ENCODE measurements around the gene KLK8. TPM values are rescaled to one million over a fixed set of nuclear protein-coding genes. Genes with fewer than 3 reads are reported as not detected.

The KLK8 gene
- 4.6 and 4.9 TPM in 2 replicates for total RNA-seq (2014; rRNA removed; shearing (Covaris generic))
- polyA plus RNA-seq (2016; fragmentation: Nextera tagmentation; extraction: Ambion mirVana) = 14.6 and 17.0 TPM in 2 replicates
- long read RNA-seq = 0 reads

GRCh38 chr19:51001515-51001914, at the start of gene KLK8:
Gene KLK8, minus strand, starts transcription at chr19:51001604. Its CDS starts 437 bp downstream, at chr19:51001167.
- no peak for TF ChIP-seq ZNF462 (CRISPR knock-in tag; IDR thresholded peaks at IDR 0.05)
- no peak for TF ChIP-seq JUNB (IDR thresholded peaks at IDR 0.05; ENCODE audit: unreplicated experiment)
- TF ChIP-seq EZH2phosphoT487 (IDR thresholded peaks at IDR 0.05; ENCODE audit: unreplicated experiment) = no peak
- TF ChIP-seq NANOG (IDR thresholded peaks at IDR 0.05; ENCODE audit: borderline replicate concordance) = no peak
- no peak for TF ChIP-seq POLR2AphosphoS5 (IDR thresholded peaks at IDR 0.05; ENCODE audit: low read depth)
- TF ChIP-seq REST (IDR thresholded peaks at IDR 0.05; ENCODE audit: unreplicated experiment) = no peak
- TF ChIP-seq EZH2 (IDR thresholded peaks at IDR 0.05; ENCODE audit: low read depth, unreplicated experiment) = no peak
- no peak for TF ChIP-seq STAT1 (IDR thresholded peaks at IDR 0.05; ENCODE audit: unreplicated experiment)
- TF ChIP-seq ETS1 (IDR thresholded peaks at IDR 0.05) = no peak
- TF ChIP-seq CTCF (conservative IDR thresholded peaks at IDR 0.05; ENCODE audit: low read depth in 2 of 2) = no peak
- TF ChIP-seq ZNF114 (CRISPR knock-in tag; IDR thresholded peaks at IDR 0.05) = no peak
- no peak for TF ChIP-seq ZNF331 (CRISPR knock-in tag; IDR thresholded peaks at IDR 0.05; ENCODE audit: low read depth)
- TF ChIP-seq CREB1 (CRISPR knock-in tag; IDR thresholded peaks at IDR 0.05; ENCODE audit: low read depth) = no peak
- peak within 1 kb of the TSS; percentile 17; the same call in 1 of the 3 replicates for H3K4me3 Mint-ChIP-seq
- Histone ChIP-seq H3K27me3 (ENCODE audit: insufficient read depth) (no peaks in the 10 kb centered on the region), H3K27ac (ENCODE audit: low read depth) (no peak within 1 kb of the TSS; the same call in 1 of the 2 replicates), H3F3A (replicated peaks; ENCODE audit: low read depth) (no peaks in the 10 kb centered on the region), H4K20me1 (replicated peaks; ENCODE audit: insufficient read depth) (no peaks in the 10 kb centered on the region), H3K36me3 (ENCODE audit: insufficient read depth) (no peaks in the 10 kb centered on the region), H2AFZ (peak within 1 kb of the TSS; percentile 93), H3K4me3 (peak within 1 kb of the TSS; percentile 41), H3K79me2 (replicated peaks; ENCODE audit: insufficient read depth) (no peaks in the 10 kb centered on the region), H3K4me1 (ENCODE audit: insufficient read depth) (peaks cover 17% of the 10 kb centered on the region), H3K4me2 (peak within 1 kb of the TSS; percentile 72), H3K9me2 (ENCODE audit: insufficient read depth) (no peaks in the 10 kb centered on the region)
- H3K9me3 Mint-ChIP-seq = no peaks in the 10 kb centered on the region; the same call in 1 of the 3 replicates
- no peaks in the 10 kb centered on the region for H3K36me3 Mint-ChIP-seq (ENCODE audit: low read depth)
- ATAC-seq (peak; percentile 16), DNase-seq (ENCODE audit: low spot score) (peak; percentile 34)
- H3K27me3 Mint-ChIP-seq (ENCODE audit: insufficient read depth, low read depth, poor library complexity) = peaks cover 28% of the 10 kb centered on the region
- H3K4me1 Mint-ChIP-seq = peaks cover 19% of the 10 kb centered on the region
- H3K27ac Mint-ChIP-seq = no peak within 1 kb of the TSS; the same call in 1 of the 2 replicates

Data from GM23338 (cell line).